IgD-negative memory B cell (primary cell): ENCODE data around the gene SRCAP. TPM values are rescaled to one million over a fixed set of nuclear protein-coding genes. Genes with fewer than 3 reads are reported as not detected.
A peak's percentile ranks its signal among the peaks of the same experiment; 100 is the strongest.

Experiments
- H3K27ac Mint-ChIP-seq, 3 donors: one replicate each; pipeline ENCODE4 v1.8.0; 2020 to 2022; ENCODE audit warnings: mild to moderate bottlenecking in 3 of 3, mixed read lengths in 3 of 3, moderate library complexity in 1 of 3
- H3K27me3 Mint-ChIP-seq: one replicate; pipeline ENCODE4 v1.8.0; 2021; ENCODE audit warnings: mixed read lengths
- H3K36me3 Mint-ChIP-seq: one replicate; pipeline ENCODE4 v1.8.0; 2020; ENCODE audit warnings: mild to moderate bottlenecking, mixed read lengths
- H3K4me1 Mint-ChIP-seq, 3 donors: one replicate each; pipeline ENCODE4 v1.8.0; 2020 to 2022; ENCODE audit warnings: mixed read lengths in 3 of 3, mild to moderate bottlenecking in 1 of 3
- H3K4me3 Mint-ChIP-seq, 4 donors: one replicate each; pipeline ENCODE4 v1.8.0; 2020 to 2022; ENCODE audit warnings: mild to moderate bottlenecking in 4 of 4, mixed read lengths in 4 of 4, moderate library complexity in 3 of 4
- H3K9me3 Mint-ChIP-seq, 3 donors: one replicate each; pipeline ENCODE4 v1.8.0; 2020 to 2021; ENCODE audit warnings: mixed read lengths in 3 of 3, mild to moderate bottlenecking in 1 of 3
- polyA plus RNA-seq: library from polyadenylated mRNA; unstranded; fragments of 300-500 nt; fragmentation: Illumina TruSeq; gene quantifications from one replicate; pipeline ENCODE4 v1.2.3, GENCODE V29; 2021

SRCAP gene
- polyA plus RNA-seq, 1 donor from 2014 or later: 32.6 TPM

DNA sequence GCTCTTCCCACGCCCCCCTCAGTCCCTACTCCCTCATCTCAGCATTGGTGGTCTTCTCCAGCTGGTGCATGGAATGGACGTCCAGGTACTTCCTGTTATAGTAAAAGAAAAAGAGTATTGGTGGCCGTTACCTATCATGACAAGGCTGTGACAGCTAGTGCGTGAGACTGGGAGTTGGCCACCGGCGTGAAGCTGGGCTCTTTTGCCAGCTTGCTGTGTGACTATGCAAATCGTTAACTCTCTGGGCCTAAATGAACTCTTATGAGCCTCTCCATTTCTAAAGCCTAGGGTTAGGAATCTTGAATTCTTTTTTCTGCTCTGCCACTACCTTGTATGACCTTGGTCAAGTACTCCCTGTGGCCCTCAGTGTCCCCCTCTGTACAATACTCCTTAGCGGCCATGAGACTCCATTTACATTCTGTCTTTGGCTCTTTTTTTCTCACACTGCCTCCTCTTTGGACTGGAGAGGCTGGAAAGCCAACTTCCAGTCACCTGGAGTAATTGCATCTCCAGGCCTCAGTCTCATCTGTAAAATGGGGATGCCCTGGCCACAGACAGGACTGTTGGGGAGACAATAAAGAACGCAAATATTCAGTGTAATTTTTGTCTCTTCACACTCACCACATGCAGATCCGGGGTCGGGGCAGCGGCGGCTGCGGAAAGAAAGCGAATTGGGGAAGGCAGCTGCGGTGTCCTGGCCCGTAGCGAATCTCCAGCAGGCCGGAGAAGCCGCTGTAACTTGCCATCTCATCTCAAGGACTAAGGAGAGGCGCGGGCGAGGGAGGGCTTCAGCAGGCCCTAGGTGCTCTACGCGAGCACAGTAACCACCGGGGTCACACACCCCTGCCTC, 61.8 kb downstream of the SRCAP start:
- H3K4me3 Mint-ChIP-seq: peak overlapping the region; percentile 95 to 99 (median 98)
- no peaks in the 10 kb centered on the region for H3K27me3 Mint-ChIP-seq
- H3K4me1 Mint-ChIP-seq: peaks cover 20 to 45% (median 27%) of the 10 kb centered on the region in 3 donors
- H3K36me3 Mint-ChIP-seq: no peaks in the 10 kb centered on the region
- no peaks in the 10 kb centered on the region for H3K9me3 Mint-ChIP-seq
- peak overlapping the region; percentile 39 to 95 (median 95) for H3K27ac Mint-ChIP-seq

DNA sequence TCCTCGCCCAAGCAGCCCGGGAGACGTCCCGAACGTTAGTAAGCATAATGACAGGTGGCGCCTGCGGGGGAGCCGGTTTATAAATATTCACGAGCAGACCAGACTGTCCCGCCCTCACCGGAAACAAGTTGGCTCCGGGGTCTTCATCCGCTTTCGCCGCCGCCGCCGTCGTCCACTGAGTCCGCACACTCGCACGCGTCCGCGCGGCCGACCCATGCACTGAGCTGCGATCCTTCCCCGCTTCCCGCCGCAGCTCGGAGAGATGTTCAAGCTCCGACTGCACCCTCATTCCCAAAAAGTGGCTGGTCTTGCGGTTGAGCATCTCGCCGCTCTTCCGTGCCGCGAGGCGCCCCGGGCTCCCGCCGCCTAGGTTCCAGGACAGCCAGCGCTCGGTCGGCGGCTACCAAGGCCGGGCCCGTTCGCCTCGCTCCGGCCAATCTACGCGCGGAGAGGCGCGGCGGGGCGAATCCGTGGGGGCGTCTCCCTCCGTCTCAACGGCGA, 62.5 kb downstream of the SRCAP start:
- peaks cover 20 to 45% (median 27%) of the 10 kb centered on the region in 3 donors for H3K4me1 Mint-ChIP-seq
- no peaks in the 10 kb centered on the region for H3K27me3 Mint-ChIP-seq
- peak overlapping the region; percentile 95 to 99 (median 98) for H3K4me3 Mint-ChIP-seq
- H3K27ac Mint-ChIP-seq: peak overlapping the region; percentile 93 to 95 (median 95)
- no peaks in the 10 kb centered on the region for H3K9me3 Mint-ChIP-seq
- H3K36me3 Mint-ChIP-seq: no peaks in the 10 kb centered on the region

DNA sequence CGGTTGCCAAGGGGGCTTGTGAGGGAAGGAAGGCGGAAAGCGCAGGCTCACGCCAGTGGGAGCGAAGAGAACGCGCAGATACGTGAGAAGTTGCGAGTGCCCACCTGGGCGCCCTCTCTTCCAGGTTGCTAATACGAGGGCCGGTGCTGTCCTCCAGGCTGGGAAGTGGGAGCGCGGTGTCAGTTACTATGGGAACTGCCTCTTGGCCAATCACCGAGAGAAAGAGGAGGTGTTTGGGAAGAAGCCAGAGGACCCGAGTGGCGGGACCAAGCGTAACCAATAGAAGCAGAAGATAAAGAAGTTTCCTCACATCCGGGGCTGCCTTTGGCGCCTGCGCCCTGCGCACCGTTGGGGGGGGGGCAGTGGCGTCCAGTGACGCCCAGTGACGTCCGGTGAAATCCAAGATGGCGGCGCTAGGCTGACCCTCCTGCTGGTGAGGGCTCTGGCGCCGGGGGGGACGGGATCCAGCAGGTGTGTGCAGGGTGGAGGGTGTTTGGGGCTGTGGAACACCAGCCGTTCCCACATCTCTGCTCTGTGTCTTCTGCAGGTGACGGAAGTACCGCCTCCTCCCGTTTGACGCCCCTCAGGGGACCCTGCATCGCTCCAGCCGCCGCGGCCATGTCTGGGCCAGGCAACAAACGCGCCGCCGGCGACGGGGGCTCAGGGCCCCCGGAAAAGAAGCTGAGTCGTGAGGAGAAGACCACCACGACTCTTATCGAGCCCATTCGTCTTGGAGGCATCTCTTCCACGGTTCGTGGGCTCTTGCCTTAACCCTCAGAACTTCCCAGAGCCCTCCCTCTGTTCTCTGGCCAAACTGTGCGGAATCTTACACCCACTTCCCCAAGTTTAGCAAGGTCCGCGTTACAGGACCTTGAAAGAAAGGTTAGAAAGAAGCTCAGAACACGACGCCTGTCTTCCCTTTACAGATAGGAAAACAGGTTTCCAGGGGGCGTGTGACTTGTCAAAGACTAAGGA, 63.2 kb downstream of the SRCAP start, which contains the start of the genes CFAP119 and RNF40:
CFAP119 (minus strand) TSS at position 135 of the 975 bp plus-strand sequence. CDS start 314 bp downstream, outside the sequence.
RNF40 (plus strand) TSS at position 395 of the 975 bp plus-strand sequence; CDS start at position 619, 224 bp downstream.
- Mint-ChIP-seq H3K27ac (peak within 1 kb of the TSS; percentile 93 to 95 (median 95)), H3K9me3 (no peaks in the 10 kb centered on the region), H3K4me3 (peak within 1 kb of the TSS; percentile 95 to 99 (median 98)), H3K36me3 (peaks cover 2% of the 10 kb centered on the region), H3K27me3 (no peaks in the 10 kb centered on the region), H3K4me1 (peaks cover 20 to 48% (median 30%) of the 10 kb centered on the region in 3 donors)

GRCh38 chr16:30762991-30763725, 64.2 kb downstream of the SRCAP start:
- H3K4me3 Mint-ChIP-seq: peak overlapping the region; percentile 95 to 99 (median 98)
- peaks cover 2% of the 10 kb centered on the region for H3K36me3 Mint-ChIP-seq
- H3K9me3 Mint-ChIP-seq: no peaks in the 10 kb centered on the region
- H3K4me1 Mint-ChIP-seq: peaks cover 26 to 56% (median 36%) of the 10 kb centered on the region in 3 donors
- H3K27me3 Mint-ChIP-seq: no peaks in the 10 kb centered on the region
- H3K27ac Mint-ChIP-seq: peak overlapping the region; percentile 93 to 95 (median 95)

DNA sequence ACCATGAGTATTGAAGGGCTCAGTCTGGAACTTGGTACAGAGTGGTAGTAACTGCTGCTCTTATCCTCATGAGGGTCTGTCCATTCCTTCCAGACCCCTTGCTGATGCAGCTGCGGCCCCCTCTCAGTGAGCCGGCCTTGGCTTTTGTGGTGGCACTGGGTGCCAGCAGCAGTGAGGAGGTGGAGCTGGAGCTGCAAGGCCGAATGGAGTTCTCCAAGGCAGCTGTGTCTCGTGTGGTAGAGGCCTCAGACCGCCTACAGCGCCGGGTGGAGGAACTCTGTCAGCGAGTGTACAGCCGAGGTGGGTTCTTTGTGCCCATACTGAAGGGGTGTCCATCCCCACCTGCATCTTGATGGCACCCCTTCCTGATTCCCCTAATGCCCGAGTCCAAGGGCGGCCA, 65.1 kb downstream of the SRCAP start:
- Mint-ChIP-seq H3K4me1 (peaks cover 20 to 50% (median 36%) of the 10 kb centered on the region in 3 donors), H3K9me3 (no peaks in the 10 kb centered on the region), H3K36me3 (peaks cover 3% of the 10 kb centered on the region), H3K4me3 (peak overlapping the region in 2 of 4 donors; percentile 75 to 80), H3K27me3 (no peaks in the 10 kb centered on the region), H3K27ac (peak overlapping the region in 2 of 3 donors; percentile 50 to 52)

DNA sequence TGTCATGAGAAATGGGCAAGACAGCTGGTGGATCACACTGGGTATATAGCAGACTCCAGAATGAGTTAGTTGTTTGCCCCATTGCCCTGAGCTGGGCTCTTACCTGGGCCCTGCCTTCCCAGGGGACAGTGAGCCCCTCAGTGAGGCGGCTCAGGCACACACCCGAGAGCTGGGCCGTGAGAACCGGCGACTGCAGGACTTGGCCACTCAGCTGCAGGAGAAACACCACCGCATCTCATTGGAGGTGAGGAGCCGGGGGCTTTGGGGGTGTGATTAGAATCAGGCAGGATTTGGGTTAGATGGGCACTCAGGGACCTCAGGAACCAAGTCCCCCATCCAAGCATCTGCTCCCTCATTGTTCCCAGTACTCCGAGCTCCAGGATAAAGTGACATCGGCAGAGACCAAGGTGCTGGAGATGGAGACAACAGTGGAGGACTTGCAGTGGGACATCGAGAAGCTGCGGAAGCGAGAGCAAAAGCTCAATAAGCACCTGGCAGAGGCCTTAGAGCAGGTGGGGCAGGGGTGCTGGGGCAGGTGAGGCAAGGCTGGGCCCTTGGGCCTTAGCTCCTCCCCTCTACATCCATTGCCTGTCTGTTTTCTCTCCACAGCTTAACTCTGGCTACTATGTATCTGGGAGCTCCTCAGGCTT, 66.0 kb downstream of the SRCAP start:
- Mint-ChIP-seq H3K27ac (no peak overlapping the region), H3K27me3 (no peaks in the 10 kb centered on the region), H3K9me3 (no peaks in the 10 kb centered on the region), H3K4me3 (peak overlapping the region in 1 of 4 donors; percentile 32), H3K36me3 (peaks cover 3% of the 10 kb centered on the region), H3K4me1 (peaks cover 23 to 47% (median 38%) of the 10 kb centered on the region in 3 donors)

DNA sequence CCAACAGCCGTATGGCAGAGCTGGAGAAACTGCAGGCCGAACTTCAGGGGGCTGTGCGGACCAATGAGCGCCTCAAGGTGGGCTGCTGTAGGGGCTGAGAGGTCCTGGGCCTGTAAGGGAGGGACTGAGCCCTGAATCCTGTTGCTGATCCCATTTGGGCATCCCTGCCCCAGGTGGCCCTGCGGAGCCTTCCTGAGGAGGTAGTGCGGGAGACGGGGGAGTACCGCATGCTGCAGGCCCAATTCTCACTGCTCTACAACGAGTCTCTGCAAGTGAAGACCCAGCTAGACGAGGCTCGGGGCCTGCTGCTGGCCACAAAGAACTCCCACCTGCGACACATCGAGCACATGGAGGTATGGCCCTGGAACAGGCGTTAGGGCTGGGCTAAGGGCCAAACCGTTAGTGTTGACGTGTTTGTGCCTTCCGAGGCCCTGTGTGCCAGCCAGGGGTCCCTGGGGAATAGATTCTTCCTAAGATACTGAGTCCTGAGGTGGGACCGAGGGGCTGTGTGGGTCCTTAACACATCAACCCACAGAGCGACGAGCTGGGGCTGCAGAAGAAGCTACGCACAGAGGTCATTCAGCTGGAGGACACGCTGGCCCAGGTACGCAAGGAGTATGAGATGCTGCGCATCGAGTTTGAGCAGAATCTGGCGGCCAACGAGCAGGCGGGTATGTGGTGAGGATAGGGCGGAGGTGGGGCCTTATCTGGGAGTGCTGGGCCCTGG, 67.4 kb downstream of the SRCAP start:
- H3K9me3 Mint-ChIP-seq: no peaks in the 10 kb centered on the region
- peak overlapping the region in 1 of 3 donors; percentile 55 for H3K27ac Mint-ChIP-seq
- peaks cover 5% of the 10 kb centered on the region for H3K36me3 Mint-ChIP-seq
- H3K4me1 Mint-ChIP-seq: peaks cover 14 to 38% (median 29%) of the 10 kb centered on the region in 3 donors
- no peak overlapping the region for H3K4me3 Mint-ChIP-seq
- no peaks in the 10 kb centered on the region for H3K27me3 Mint-ChIP-seq

DNA sequence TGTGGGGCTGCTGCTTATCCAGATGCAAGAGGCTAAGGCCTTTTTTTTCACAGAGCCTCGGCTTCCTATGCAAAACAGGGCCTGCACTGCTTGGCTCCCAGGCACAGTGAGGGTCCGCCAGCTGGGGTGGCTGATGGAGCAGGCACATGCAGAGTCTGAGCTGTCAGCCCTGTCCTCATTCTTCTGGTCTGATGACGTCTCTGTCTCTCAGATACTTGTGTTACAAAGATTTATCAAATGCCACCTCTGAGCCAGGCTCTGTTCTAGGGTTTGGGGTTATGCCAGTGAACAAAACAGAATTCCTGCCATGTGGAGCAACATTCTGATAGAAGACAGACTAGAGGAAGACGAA, 67.9 kb downstream of the SRCAP start:
- H3K36me3 Mint-ChIP-seq: peaks cover 5% of the 10 kb centered on the region
- peak overlapping the region in 2 of 3 donors; percentile 55 to 59 for H3K27ac Mint-ChIP-seq
- peaks cover 12 to 34% (median 29%) of the 10 kb centered on the region in 3 donors for H3K4me1 Mint-ChIP-seq
- no peaks in the 10 kb centered on the region for H3K27me3 Mint-ChIP-seq
- H3K4me3 Mint-ChIP-seq: peak overlapping the region in 1 of 4 donors; percentile 76
- no peaks in the 10 kb centered on the region for H3K9me3 Mint-ChIP-seq

GRCh38 chr16:30767767-30768465, 68.9 kb downstream of the SRCAP start:
- H3K27me3 Mint-ChIP-seq: no peaks in the 10 kb centered on the region
- H3K9me3 Mint-ChIP-seq: no peaks in the 10 kb centered on the region
- peaks cover 9% of the 10 kb centered on the region for H3K36me3 Mint-ChIP-seq
- peak overlapping the region in 3 of 4 donors; percentile 50 to 76 (median 63) for H3K4me3 Mint-ChIP-seq
- peaks cover 9 to 31% (median 24%) of the 10 kb centered on the region in 3 donors for H3K4me1 Mint-ChIP-seq
- peak overlapping the region; percentile 16 to 83 (median 59) for H3K27ac Mint-ChIP-seq

- H3K27me3 Mint-ChIP-seq: peaks cover 2% of the 10 kb centered on the region
- H3K36me3 Mint-ChIP-seq: peaks cover 9% of the 10 kb centered on the region
- no peaks in the 10 kb centered on the region for H3K9me3 Mint-ChIP-seq
- peak overlapping the region in 1 of 3 donors; percentile 79 for H3K27ac Mint-ChIP-seq
- peak overlapping the region in 1 of 4 donors; percentile 76 for H3K4me3 Mint-ChIP-seq
- peaks cover 9 to 27% (median 21%) of the 10 kb centered on the region in 3 donors for H3K4me1 Mint-ChIP-seq
These were observed 69.7 kb downstream of the SRCAP start for GRCh38 chr16:30768583-30769181.

DNA sequence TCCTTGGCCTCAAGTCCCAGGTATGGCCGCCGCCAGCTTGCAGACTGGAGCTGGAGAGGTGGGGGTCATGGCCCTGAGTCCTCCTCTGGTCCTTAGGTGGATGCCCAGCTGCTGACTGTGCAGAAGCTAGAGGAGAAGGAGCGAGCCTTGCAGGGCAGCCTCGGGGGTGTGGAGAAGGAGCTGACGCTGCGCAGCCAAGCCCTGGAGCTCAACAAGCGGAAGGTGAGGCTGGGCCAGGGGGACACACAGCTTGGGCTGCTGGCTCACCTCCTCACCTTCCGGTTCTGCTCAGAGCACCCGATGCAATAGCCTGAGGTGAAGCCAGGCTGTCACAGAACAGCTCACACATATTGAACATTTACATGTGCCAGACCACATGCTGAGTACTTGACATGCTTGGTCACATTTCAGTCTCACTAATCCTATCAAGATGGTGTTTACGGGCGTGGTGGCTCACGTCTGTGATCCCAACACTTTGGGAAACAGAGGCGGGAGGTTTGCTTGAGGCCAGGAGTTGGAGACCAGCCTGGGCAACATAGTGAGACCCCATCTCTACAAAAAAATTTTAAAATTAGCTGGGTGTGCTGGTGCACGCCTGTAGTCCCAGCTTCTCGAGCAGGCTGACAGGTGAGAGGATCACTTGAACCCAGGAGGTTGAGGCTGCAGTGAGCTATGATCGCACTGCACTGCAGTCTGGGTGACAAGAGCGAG, 70.6 kb downstream of the SRCAP start:
- peak overlapping the region in 2 of 3 donors; percentile 39 to 79 for H3K27ac Mint-ChIP-seq
- peaks cover 11% of the 10 kb centered on the region for H3K36me3 Mint-ChIP-seq
- peak overlapping the region in 3 of 4 donors; percentile 60 to 76 (median 70) for H3K4me3 Mint-ChIP-seq
- peaks cover 11 to 25% (median 21%) of the 10 kb centered on the region in 3 donors for H3K4me1 Mint-ChIP-seq
- peaks cover 2% of the 10 kb centered on the region for H3K27me3 Mint-ChIP-seq
- H3K9me3 Mint-ChIP-seq: no peaks in the 10 kb centered on the region

GRCh38 chr16:30771726-30772125, 72.8 kb downstream of the SRCAP start:
- Mint-ChIP-seq H3K4me1 (peaks cover 13 to 27% (median 20%) of the 10 kb centered on the region in 3 donors), H3K27ac (no peak overlapping the region), H3K36me3 (peaks cover 11% of the 10 kb centered on the region), H3K9me3 (no peaks in the 10 kb centered on the region), H3K4me3 (peak overlapping the region in 1 of 4 donors; percentile 54), H3K27me3 (peaks cover 2% of the 10 kb centered on the region)
